Caco-2 (cell line): Measurements from ENCODE around the gene GPC5. TPM values are rescaled to one million over a fixed set of nuclear protein-coding genes. Genes with fewer than 3 reads are reported as not detected.

ENCODE experiments used
- BruUV-seq: library from RNA; stranded (reverse); fragments of 400-500 nt; replicated peaks from 2 replicates; lab custom pipeline; 2021; lab: Mats Ljungman, UMichigan
- CTCF ChIA-PET: fragments of 300-600 bp; sonication (Branson Sonifier 250); formaldehyde crosslinking; loops from one replicate; lab custom pipeline; 2022; ENCODE audit warnings: antibody characterized with exemption; lab: Charles Lee
- POLR2A ChIA-PET: fragments of 300-600 bp; sonication (Branson Sonifier 250); formaldehyde crosslinking; loops from one replicate; lab custom pipeline; 2022; ENCODE audit warnings: antibody characterized with exemption; lab: Charles Lee
- DNase-seq, 2 experiments: peaks; one replicate each; pipeline versions ENCODE4 v3.0.0 to v3.0.0-alpha.2; 2020 to 2022
- H3K27me3 ChIP-seq: replicated peaks from 2 replicates; pipeline ENCODE4 v1.6.0; 2011; ENCODE audit warnings: low read length; ENCODE audit not compliant: control insufficient read depth, insufficient read depth
- H3K36me3 ChIP-seq: 2 replicates; pipeline ENCODE4 v1.5.1; 2011; ENCODE audit warnings: low read length; ENCODE audit not compliant: control insufficient read depth, insufficient read depth
- H3K4me1 ChIP-seq: fragments of 250-450 bp; sonication (Bioruptor Pico); 2 replicates; pipeline ENCODE4 v1.5.1; 2020; ENCODE audit warnings: mild to moderate bottlenecking
- H3K4me3 ChIP-seq: 2 replicates; pipeline ENCODE4 v1.5.1; 2011; ENCODE audit warnings: low read depth, mild to moderate bottlenecking, control low read depth, low read length
- H3K9me3 ChIP-seq: fragments of 250-450 bp; sonication (Bioruptor Pico); 2 replicates; pipeline ENCODE4 v1.5.1; 2020; ENCODE audit warnings: mild to moderate bottlenecking, moderate library complexity
- H3K27ac Mint-ChIP-seq: one replicate; pipeline ENCODE4 v1.8.0; 2022; ENCODE audit warnings: mixed read lengths; ENCODE audit not compliant: unreplicated experiment
- H3K27me3 Mint-ChIP-seq: one replicate; pipeline ENCODE4 v1.8.0; 2022; ENCODE audit warnings: mixed read lengths; ENCODE audit not compliant: insufficient read depth, unreplicated experiment
- H3K36me3 Mint-ChIP-seq: one replicate; pipeline ENCODE4 v1.8.0; 2022; ENCODE audit warnings: mild to moderate bottlenecking, mixed read lengths; ENCODE audit not compliant: insufficient read depth, unreplicated experiment
- H3K4me1 Mint-ChIP-seq: one replicate; pipeline ENCODE4 v1.8.0; 2022; ENCODE audit warnings: low read depth, mixed read lengths; ENCODE audit not compliant: unreplicated experiment
- H3K4me3 Mint-ChIP-seq: one replicate; pipeline ENCODE4 v1.8.0; 2022; ENCODE audit warnings: mild to moderate bottlenecking, moderate library complexity, mixed read lengths; ENCODE audit not compliant: unreplicated experiment
- H3K9me3 Mint-ChIP-seq: one replicate; pipeline ENCODE4 v1.8.0; 2022; ENCODE audit warnings: mixed read lengths; ENCODE audit not compliant: unreplicated experiment
- intact Hi-C: fragments of 100-400 bp; cut with micrococcal nuclease; formaldehyde crosslinking; loops from one replicate; pipeline ENCODE4 v1.10.0; 2022; ENCODE audit not compliant: unreplicated experiment
- total RNA-seq: library from RNA; stranded (reverse); gene quantifications from 2 replicates; pipeline ENCODE4 v1.2.3, GENCODE V29; 2022
- TF ChIP-seq, protein P1 (sequence below), 2 experiments: fragments of 200-600 bp in 1 of 2; IDR thresholded peaks; 1 replicate in 1 of 2; 2 replicates in 1 of 2; pipeline versions ENCODE4 v1.5.1 to v1.8.0; 2011 to 2022; ENCODE audit warnings: antibody characterized with exemption in 1 of 2, control low read depth in 1 of 2, inconsistent platforms in 1 of 2, low read depth in 1 of 2, low read length in 1 of 2, mild to moderate bottlenecking in 1 of 2, moderate library complexity in 1 of 2; ENCODE audit not compliant: insufficient read depth in 1 of 2, severe bottlenecking in 1 of 2, unreplicated experiment in 1 of 2

The GPC5 gene
- total RNA-seq, 1 experiment from 2014 or later, result 4.1 TPM

DNA sequence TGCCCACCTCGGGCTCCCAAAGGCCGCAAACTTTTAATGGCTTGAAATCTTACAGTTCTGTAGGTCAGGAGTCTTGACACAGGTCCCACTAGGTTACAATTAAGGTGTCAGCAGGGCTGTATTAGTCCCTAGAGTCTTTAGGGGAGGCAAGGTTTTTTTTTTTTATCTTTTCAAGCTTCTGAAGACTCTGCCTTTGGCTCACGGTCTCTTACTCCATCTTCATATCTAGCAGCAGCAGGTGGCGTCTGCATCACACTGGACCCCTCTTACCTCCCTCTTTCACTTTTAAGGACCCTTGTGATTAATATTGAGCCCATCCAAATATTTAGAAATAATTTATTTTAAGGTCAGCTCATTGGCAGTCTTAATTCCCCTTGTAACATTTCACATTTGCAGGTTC, 39.3 kb upstream of the GPC5 start:
- POLR2A ChIA-PET, result no interaction called here
- Mint-ChIP-seq H3K27me3 (no peaks in the 10 kb centered on the region), H3K4me3 (no peak overlapping the region), H3K27ac (no peak overlapping the region), H3K9me3 (no peaks in the 10 kb centered on the region), H3K36me3 (peaks cover 68% of the 10 kb centered on the region), H3K4me1 (peaks cover 22% of the 10 kb centered on the region)
- DNase-seq, result no peak
- H3K9me3 ChIP-seq, result no peaks in the 10 kb centered on the region
- no peak overlapping the region for H3K4me3 ChIP-seq
- intact Hi-C loops, result no loop called here
- BruUV-seq, result no TSS peak
- H3K4me1 ChIP-seq, result peaks cover 4% of the 10 kb centered on the region
- peaks cover 1% of the 10 kb centered on the region; the same call in 1 of the 2 replicates for H3K36me3 ChIP-seq
- TF ChIP-seq, protein P1, sequence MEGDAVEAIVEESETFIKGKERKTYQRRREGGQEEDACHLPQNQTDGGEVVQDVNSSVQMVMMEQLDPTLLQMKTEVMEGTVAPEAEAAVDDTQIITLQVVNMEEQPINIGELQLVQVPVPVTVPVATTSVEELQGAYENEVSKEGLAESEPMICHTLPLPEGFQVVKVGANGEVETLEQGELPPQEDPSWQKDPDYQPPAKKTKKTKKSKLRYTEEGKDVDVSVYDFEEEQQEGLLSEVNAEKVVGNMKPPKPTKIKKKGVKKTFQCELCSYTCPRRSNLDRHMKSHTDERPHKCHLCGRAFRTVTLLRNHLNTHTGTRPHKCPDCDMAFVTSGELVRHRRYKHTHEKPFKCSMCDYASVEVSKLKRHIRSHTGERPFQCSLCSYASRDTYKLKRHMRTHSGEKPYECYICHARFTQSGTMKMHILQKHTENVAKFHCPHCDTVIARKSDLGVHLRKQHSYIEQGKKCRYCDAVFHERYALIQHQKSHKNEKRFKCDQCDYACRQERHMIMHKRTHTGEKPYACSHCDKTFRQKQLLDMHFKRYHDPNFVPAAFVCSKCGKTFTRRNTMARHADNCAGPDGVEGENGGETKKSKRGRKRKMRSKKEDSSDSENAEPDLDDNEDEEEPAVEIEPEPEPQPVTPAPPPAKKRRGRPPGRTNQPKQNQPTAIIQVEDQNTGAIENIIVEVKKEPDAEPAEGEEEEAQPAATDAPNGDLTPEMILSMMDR (IDR thresholded peaks at IDR 0.05; ENCODE audit: insufficient read depth in 1 of 2, low read depth in 1 of 2, low read length in 1 of 2, severe bottlenecking in 1 of 2, unreplicated experiment in 1 of 2), result no peak
- CTCF ChIA-PET, result no interaction called here
- H3K27me3 ChIP-seq, result no peaks in the 10 kb centered on the region

DNA sequence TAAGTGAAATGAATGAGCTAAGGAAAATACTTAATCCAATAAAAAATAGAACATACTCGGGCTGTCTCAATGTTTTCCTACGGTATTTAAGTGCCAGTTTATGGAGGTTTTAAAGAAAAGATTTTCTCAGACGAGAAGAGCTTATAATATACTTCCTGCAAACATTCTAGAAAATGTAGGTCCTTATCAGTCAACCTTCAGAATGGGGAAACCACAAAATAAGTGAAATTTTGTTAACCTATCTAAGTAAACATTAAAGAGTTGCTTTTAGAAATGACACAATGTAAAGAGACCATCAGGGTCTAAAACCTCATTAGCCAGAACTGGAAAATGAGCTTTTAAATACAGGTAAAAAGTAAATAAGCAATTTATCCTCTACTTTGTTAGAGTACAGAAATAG, 38.8 kb upstream of the GPC5 start:
- H3K36me3 ChIP-seq, result peaks cover 1% of the 10 kb centered on the region; the same call in 1 of the 2 replicates
- Mint-ChIP-seq H3K4me3 (no peak overlapping the region), H3K36me3 (peaks cover 63% of the 10 kb centered on the region), H3K4me1 (peaks cover 22% of the 10 kb centered on the region), H3K27ac (no peak overlapping the region), H3K27me3 (no peaks in the 10 kb centered on the region), H3K9me3 (no peaks in the 10 kb centered on the region)
- POLR2A ChIA-PET, result no interaction called here
- no peak overlapping the region for H3K4me3 ChIP-seq
- peaks cover 4% of the 10 kb centered on the region for H3K4me1 ChIP-seq
- TF ChIP-seq, protein P1 (IDR thresholded peaks at IDR 0.05; ENCODE audit: insufficient read depth in 1 of 2, low read depth in 1 of 2, low read length in 1 of 2, severe bottlenecking in 1 of 2, unreplicated experiment in 1 of 2), result no peak
- DNase-seq, result no peak
- no peaks in the 10 kb centered on the region for H3K27me3 ChIP-seq
- CTCF ChIA-PET, result no interaction called here
- no TSS peak for BruUV-seq
- intact Hi-C loops, result no loop called here
- no peaks in the 10 kb centered on the region for H3K9me3 ChIP-seq

DNA sequence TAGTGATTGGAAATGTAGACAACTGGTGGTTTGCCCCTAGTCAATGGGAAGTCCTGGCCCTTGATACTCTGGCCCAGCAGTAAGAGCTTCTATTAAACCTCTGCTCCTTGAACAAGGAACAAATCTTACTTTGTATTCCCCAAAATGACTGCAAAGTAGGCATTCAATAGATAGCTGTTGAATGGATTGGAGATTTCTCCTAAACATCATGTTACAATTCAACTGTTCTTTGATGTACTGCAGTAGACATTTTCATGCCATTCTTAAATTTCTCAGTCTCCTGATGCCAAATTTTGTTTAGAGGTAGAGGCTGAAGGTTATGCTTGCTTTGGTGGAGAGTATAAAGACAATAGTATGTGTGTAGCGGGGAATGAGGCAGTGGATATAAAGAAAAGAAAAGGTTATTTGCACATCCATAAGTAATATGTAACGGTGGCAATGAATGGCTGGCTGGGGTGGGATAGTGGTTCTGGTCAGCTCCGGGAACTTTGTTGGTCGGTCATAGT, 38.1 kb upstream of the GPC5 start:
- Mint-ChIP-seq H3K27ac (no peak overlapping the region), H3K4me3 (no peak overlapping the region), H3K4me1 (peaks cover 22% of the 10 kb centered on the region), H3K27me3 (no peaks in the 10 kb centered on the region), H3K9me3 (no peaks in the 10 kb centered on the region), H3K36me3 (peaks cover 56% of the 10 kb centered on the region)
- H3K4me3 ChIP-seq, result no peak overlapping the region
- DNase-seq, result no peak
- intact Hi-C loops, result no loop called here
- H3K36me3 ChIP-seq, result no peaks in the 10 kb centered on the region
- POLR2A ChIA-PET, result no interaction called here
- no peaks in the 10 kb centered on the region for H3K27me3 ChIP-seq
- H3K9me3 ChIP-seq, result no peaks in the 10 kb centered on the region
- BruUV-seq, result no TSS peak
- peaks cover 4% of the 10 kb centered on the region for H3K4me1 ChIP-seq
- CTCF ChIA-PET, result no interaction called here
- TF ChIP-seq, protein P1 (IDR thresholded peaks at IDR 0.05; ENCODE audit: insufficient read depth in 1 of 2, low read depth in 1 of 2, low read length in 1 of 2, severe bottlenecking in 1 of 2, unreplicated experiment in 1 of 2), result no peak
